Spleen (tissue), 7 donors: Measurements from ENCODE around the gene GRAMD1C.

ENCODE experiments used
- CTCF ChIP-seq, 11 experiments: fragments of 200-600 bp in 7 of 11; fragments of 450-650 bp in 4 of 11; sonication (generic) in 4 of 11; IDR thresholded peaks in 8 of 11; conservative IDR thresholded peaks in 3 of 11; 1 replicate in 7 of 11; 2 replicates in 4 of 11; pipeline versions ENCODE4 v1.4.0 to v1.8.0; 2016 to 2021; ENCODE audit warnings: antibody characterized with exemption in 11 of 11, inconsistent platforms in 4 of 11, mild to moderate bottlenecking in 1 of 11
- POLR2A ChIP-seq, 3 donors: fragments of 450-650 bp; IDR thresholded peaks; one replicate each; pipeline ENCODE4 v1.5.1; 2017; ENCODE audit warnings: antibody characterized with exemption in 3 of 3, mild to moderate bottlenecking in 1 of 3
- donor health status: DM: no; HTN: no; CAD: no; lungs with moderate emphysema.
- donor health status: DM: no; HTN: no; CAD: no.
- donor health status: DM: no; HTN: no; CAD: no.

GRCh38 chr3:113795693-113796092, 42.9 kb upstream of the GRAMD1C start:
- TF ChIP-seq CTCF (IDR thresholded peaks at IDR 0.05 in 8 of 11, conservative IDR thresholded peaks at IDR 0.05 in 3 of 11) (no peak), POLR2A (IDR thresholded peaks at IDR 0.05) (no peak)
